GM20000 (cell line): Measurements from ENCODE around the gene TNRC6B.
A peak's percentile ranks its signal among the peaks of the same experiment; 100 is the strongest.

Experiments used
- DNase-seq: peaks from one replicate; pipeline ENCODE4 v3.0.0; 2012; ENCODE audit warnings: low spot score
- CTCF ChIP-seq: IDR thresholded peaks from 2 replicates; pipeline ENCODE4 v1.5.1; 2012; ENCODE audit warnings: mild to moderate bottlenecking, control low read depth; ENCODE audit errors: extremely low read depth, missing control alignments

TNRC6B gene

GRCh38 chr22:40237788-40238424, 60.2 kb downstream of the TNRC6B start:
- TF ChIP-seq CTCF: no peak
- peak; percentile 31 for DNase-seq

GRCh38 chr22:40238425-40239344, 61.0 kb downstream of the TNRC6B start:
- TF ChIP-seq CTCF: no peak
- DNase-seq: no peak

- no peak for DNase-seq
- no peak for TF ChIP-seq CTCF
Measured at GRCh38 chr22:40239345-40239683, 61.6 kb downstream of the TNRC6B start.

GRCh38 chr22:40240160-40240559, 62.4 kb downstream of the TNRC6B start:
- no peak for TF ChIP-seq CTCF
- DNase-seq: no peak

- TF ChIP-seq CTCF: no peak
- DNase-seq: no peak
Measured at GRCh38 chr22:40240686-40241085, 63.0 kb downstream of the TNRC6B start.

- no peak for DNase-seq
- no peak for TF ChIP-seq CTCF
Measured at GRCh38 chr22:40241200-40241763, 63.6 kb downstream of the TNRC6B start.

GRCh38 chr22:40243891-40244290, 66.2 kb downstream of the TNRC6B start:
- TF ChIP-seq CTCF: no peak
- no peak for DNase-seq
